CD14-positive monocyte (primary cell): ENCODE results near the gene BMS1. TPM values are rescaled to one million over a fixed set of nuclear protein-coding genes. Genes with fewer than 3 reads are reported as not detected.
"Not testable (repeated sequence)": the region's sequence is repeated elsewhere in the genome, so short reads cannot be mapped to it uniquely, and the experiment has no call there.

Experiments
- DNase-seq, 3 donors: peaks; one replicate each; pipeline ENCODE4 v3.0.0-alpha.2; 2011 to 2022
- H2AFZ ChIP-seq: 2 replicates; pipeline ENCODE4 v1.6.0; 2012; ENCODE audit warnings: mild to moderate bottlenecking, low read depth, low read length, inconsistent platforms; ENCODE audit not compliant: insufficient read depth, poor library complexity, severe bottlenecking
- H3K27ac ChIP-seq, 2 donors: 1 replicate in 1 of 2; 2 replicates in 1 of 2; pipeline ENCODE4 v1.5.1; 2012 to 2013; ENCODE audit warnings: low read length in 2 of 2, control low read depth in 1 of 2, inconsistent platforms in 1 of 2, low read depth in 1 of 2, mild to moderate bottlenecking in 1 of 2
- H3K27me3 ChIP-seq, 2 donors: one replicate each; pipeline versions ENCODE4 v1.6.0 to v1.6.1; 2011 to 2013; ENCODE audit warnings: low read length in 2 of 2; ENCODE audit not compliant: control insufficient read depth in 2 of 2, insufficient read depth in 2 of 2
- H3K36me3 ChIP-seq, 2 donors: replicated peaks in 1 of 2; 1 replicate in 1 of 2; 2 replicates in 1 of 2; pipeline versions ENCODE4 v1.5.1 to v1.6.1; 2012 to 2013; ENCODE audit warnings: low read length in 2 of 2, control low read depth in 1 of 2, inconsistent platforms in 1 of 2, mild to moderate bottlenecking in 1 of 2; ENCODE audit not compliant: insufficient read depth in 2 of 2, control insufficient read depth in 1 of 2
- H3K4me1 ChIP-seq, 2 donors: 1 replicate in 1 of 2; 2 replicates in 1 of 2; pipeline versions ENCODE4 v1.5.1 to v1.6.1; 2012 to 2013; ENCODE audit warnings: low read length in 2 of 2, control low read depth in 1 of 2, inconsistent platforms in 1 of 2, mild to moderate bottlenecking in 1 of 2, moderate library complexity in 1 of 2; ENCODE audit not compliant: insufficient read depth in 2 of 2, control insufficient read depth in 1 of 2
- H3K4me2 ChIP-seq: replicated peaks from 2 replicates; pipeline ENCODE3; 2012; ENCODE audit warnings: low read length, moderate library complexity, mild to moderate bottlenecking; ENCODE audit not compliant: poor library complexity, severe bottlenecking; ENCODE audit errors: extremely low read depth
- H3K4me3 ChIP-seq, 3 experiments: fragments of 200-600 bp in 1 of 3; sonication (generic) in 1 of 3; replicated peaks in 1 of 3; 1 replicate in 2 of 3; 2 replicates in 1 of 3; pipeline ENCODE4 v1.5.1; 2011 to 2013; ENCODE audit warnings: low read length in 3 of 3, mild to moderate bottlenecking in 3 of 3, control low read depth in 2 of 3, low read depth in 2 of 3, inconsistent platforms in 1 of 3, moderate library complexity in 1 of 3
- H3K79me2 ChIP-seq: 2 replicates; pipeline ENCODE4 v1.6.0; 2012; ENCODE audit warnings: mild to moderate bottlenecking, control low read depth, inconsistent platforms, low read length, moderate library complexity; ENCODE audit not compliant: insufficient read depth
- H3K9ac ChIP-seq: 2 replicates; pipeline ENCODE4 v1.6.0; 2017; ENCODE audit warnings: low read length, mild to moderate bottlenecking; ENCODE audit not compliant: insufficient read depth, poor library complexity, severe bottlenecking
- H3K9me3 ChIP-seq, 2 donors: replicated peaks in 1 of 2; 1 replicate in 1 of 2; 2 replicates in 1 of 2; pipeline versions ENCODE4 v1.5.1 to v1.6.1; 2012 to 2013; ENCODE audit warnings: low read length in 2 of 2, control low read depth in 1 of 2; ENCODE audit not compliant: control insufficient read depth in 1 of 2, insufficient read depth in 1 of 2
- H4K20me1 ChIP-seq: 2 replicates; pipeline ENCODE4 v1.6.0; 2012; ENCODE audit warnings: mild to moderate bottlenecking, low read length, control low read depth, moderate library complexity; ENCODE audit not compliant: insufficient read depth
- H3K27ac Mint-ChIP-seq, 7 donors: one replicate each; pipeline ENCODE4 v1.8.0; 2020; ENCODE audit warnings: mild to moderate bottlenecking in 7 of 7, mixed read lengths in 7 of 7, moderate library complexity in 6 of 7, inconsistent platforms in 2 of 7
- H3K27me3 Mint-ChIP-seq, 3 donors: one replicate each; pipeline ENCODE4 v1.8.0; 2021 to 2022; ENCODE audit warnings: low read depth in 3 of 3, mild to moderate bottlenecking in 3 of 3, mixed read lengths in 3 of 3, moderate library complexity in 3 of 3, inconsistent platforms in 1 of 3
- H3K36me3 Mint-ChIP-seq, 2 donors: one replicate each; pipeline ENCODE4 v1.8.0; 2020; ENCODE audit warnings: mixed read lengths in 2 of 2, inconsistent platforms in 1 of 2, mild to moderate bottlenecking in 1 of 2
- H3K4me1 Mint-ChIP-seq: one replicate; pipeline ENCODE4 v1.8.0; 2020; ENCODE audit warnings: mild to moderate bottlenecking, mixed read lengths
- H3K4me3 Mint-ChIP-seq, 2 donors: one replicate each; pipeline ENCODE4 v1.8.0; 2020; ENCODE audit warnings: mild to moderate bottlenecking in 2 of 2, mixed read lengths in 2 of 2, moderate library complexity in 1 of 2
- H3K9me3 Mint-ChIP-seq, 7 donors: one replicate each; pipeline ENCODE4 v1.8.0; 2020 to 2022; ENCODE audit warnings: mixed read lengths in 7 of 7, mild to moderate bottlenecking in 6 of 7, moderate library complexity in 6 of 7, inconsistent platforms in 2 of 7
- CTCF ChIP-seq: fragments of 200-600 bp; IDR thresholded peaks from one replicate; pipeline ENCODE4 v1.8.0; 2022; ENCODE audit warnings: antibody characterized with exemption, mild to moderate bottlenecking
- WGBS: methylation state at CpG from one replicate; pipeline ENCODE4 v1.1.5; 2013; ENCODE audit warnings: missing lambda C conversion rate; ENCODE audit not compliant: insufficient coverage; 5-methylcytosine and 5-hydroxymethylcytosine counted together
- intact Hi-C, 2 donors: fragments of 100-400 bp; cut with micrococcal nuclease; formaldehyde crosslinking; loops; one replicate each; pipeline versions ENCODE4 v1.15.0 to v1.15.1; 2023
- polyA plus RNA-seq, 3 donors: library from polyadenylated mRNA; depleted of rRNA in 1 of 3; unstranded in 2 of 3; stranded (reverse) in 1 of 3; fragments of 300-500 nt in 2 of 3; fragments of >200 nt in 1 of 3; fragmentation: Illumina TruSeq in 2 of 3; gene quantifications; 1 replicate in 2 of 3; 2 replicates in 1 of 3; pipeline ENCODE4 v1.2.3, GENCODE V29; 2012 to 2021

BMS1 gene
- polyA plus RNA-seq, 3 donors, result 2.4 to 4.6 (median 2.9) TPM

GRCh38 chr10:42809676-42810075, 27.1 kb downstream of the BMS1 start:
- DNase-seq, result no peak
- Histone ChIP-seq H3K9ac (no peak overlapping the region), H3K36me3 (peaks cover 49 to 84% of the 10 kb centered on the region in 2 donors), H3K27ac (no peak overlapping the region), H2AFZ (no peak overlapping the region), H3K4me1 (no peaks in the 10 kb centered on the region), H3K9me3 (peaks cover 0 to 12% of the 10 kb centered on the region in 2 donors), H3K79me2 (no peaks in the 10 kb centered on the region), H3K4me3 (no peak overlapping the region), H3K27me3 (no peaks in the 10 kb centered on the region), H4K20me1 (no peaks in the 10 kb centered on the region), H3K4me2 (no peak overlapping the region)
- no peaks in the 10 kb centered on the region for H3K4me1 Mint-ChIP-seq
- H3K9me3 Mint-ChIP-seq, result peaks cover 12 to 24% (median 17%) of the 10 kb centered on the region in 7 donors
- no CpG with 5 or more reads among the region's 4 CpGs for WGBS
- intact Hi-C loops, result no loop called here
- no peaks in the 10 kb centered on the region for H3K27me3 Mint-ChIP-seq
- H3K4me3 Mint-ChIP-seq, result no peak overlapping the region
- no peak for TF ChIP-seq CTCF
- no peak overlapping the region for H3K27ac Mint-ChIP-seq
- peaks cover 81 to 95% of the 10 kb centered on the region in 2 donors for H3K36me3 Mint-ChIP-seq

GRCh38 chr10:42812028-42812427, 29.4 kb downstream of the BMS1 start:
- Mint-ChIP-seq H3K9me3 (peaks cover 12 to 24% (median 17%) of the 10 kb centered on the region in 7 donors), H3K27me3 (peaks cover 0 to 3% (median 0%) of the 10 kb centered on the region in 3 donors), H3K4me3 (no peak overlapping the region), H3K4me1 (no peaks in the 10 kb centered on the region), H3K27ac (no peak overlapping the region), H3K36me3 (peaks cover 86 to 95% of the 10 kb centered on the region in 2 donors)
- Histone ChIP-seq H3K4me2 (no peak overlapping the region), H3K79me2 (no peaks in the 10 kb centered on the region), H3K9ac (no peak overlapping the region), H3K4me1 (no peaks in the 10 kb centered on the region), H3K27me3 (no peaks in the 10 kb centered on the region), H2AFZ (no peak overlapping the region), H4K20me1 (no peaks in the 10 kb centered on the region), H3K9me3 (peaks cover 0 to 12% of the 10 kb centered on the region in 2 donors), H3K27ac (no peak overlapping the region), H3K4me3 (no peak overlapping the region), H3K36me3 (peaks cover 42 to 84% of the 10 kb centered on the region in 2 donors)
- TF ChIP-seq CTCF, result no peak
- WGBS, result 100% methylated on average over 2 of the region's 4 CpGs
- intact Hi-C loops, result no loop called here
- DNase-seq, result no peak

GRCh38 chr10:42813989-42814687, 31.5 kb downstream of the BMS1 start:
- H3K4me3 ChIP-seq, H2AFZ ChIP-seq, H3K27ac Mint-ChIP-seq, H3K27me3 Mint-ChIP-seq, H4K20me1 ChIP-seq, H3K4me1 Mint-ChIP-seq, H3K9ac ChIP-seq, H3K4me2 ChIP-seq, H3K79me2 ChIP-seq, H3K4me3 Mint-ChIP-seq, H3K27me3 ChIP-seq, H3K27ac ChIP-seq, H3K4me1 ChIP-seq, DNase-seq, intact Hi-C loops: not testable (repeated sequence)
- peaks cover 45 to 90% of the 10 kb centered on the region in 2 donors for H3K36me3 ChIP-seq
- Mint-ChIP-seq H3K9me3 (peaks cover 12 to 24% (median 17%) of the 10 kb centered on the region in 7 donors), H3K36me3 (peaks cover 89 to 97% of the 10 kb centered on the region in 2 donors)
- H3K9me3 ChIP-seq, result peaks cover 0 to 12% of the 10 kb centered on the region in 2 donors
- WGBS, result no CpG with 5 or more reads among the region's 5 CpGs
